GM08714 (cell line): ENCODE measurements around the gene CAPSL.
"Not testable (repeated sequence)": the region's sequence is repeated elsewhere in the genome, so short reads cannot be mapped to it uniquely, and the experiment has no call there.

Source experiments
- H3K4me3 ChIP-seq: fragments of 200-500 bp; sonication (Bioruptor generic); 2 replicates; pipeline ENCODE4 v1.5.1; 2014; ENCODE audit warnings: mild to moderate bottlenecking, low read length, inconsistent platforms
- ZNF274 ChIP-seq: IDR thresholded peaks from 2 replicates; pipeline ENCODE4 v1.6.1; 2012; ENCODE audit warnings: mild to moderate bottlenecking, low read depth, low read length

Gene CAPSL

DNA sequence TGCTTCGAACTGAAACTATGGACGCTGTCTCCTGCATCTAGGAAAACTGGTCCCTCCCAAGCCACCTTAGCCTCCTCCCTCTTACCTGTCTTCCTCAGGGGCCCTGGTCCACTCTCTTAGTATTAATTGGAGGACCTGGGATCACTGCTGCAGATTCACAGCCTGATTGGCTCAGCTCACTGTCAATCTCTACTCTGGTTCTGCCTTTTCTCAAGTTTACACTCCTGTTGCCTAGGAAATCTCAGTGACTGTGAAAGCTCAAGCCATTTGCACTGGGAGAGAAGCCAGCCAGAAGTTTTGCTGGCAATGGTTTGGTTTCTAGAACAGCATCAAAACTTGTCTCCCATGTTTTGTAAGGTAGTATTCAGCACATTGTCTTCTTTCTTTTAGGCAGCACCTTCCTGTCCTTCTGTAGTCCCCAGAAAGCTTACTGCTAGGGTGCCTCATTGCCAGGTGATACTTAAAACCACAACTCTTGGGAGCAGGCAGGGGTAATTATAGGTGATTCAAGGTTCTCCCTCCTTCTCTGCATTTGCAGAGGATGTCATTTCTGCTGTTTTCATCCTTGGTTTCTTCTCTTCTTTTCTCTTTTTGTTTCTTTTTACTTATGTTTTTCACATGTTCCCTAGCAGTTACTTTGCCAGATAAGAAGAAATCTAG lies at the start of gene CAPSL:
Gene CAPSL, minus strand, starts transcription at position 55 of the 660 bp plus-strand sequence. CDS start 17,502 bp downstream, outside the sequence.
- no peak for TF ChIP-seq ZNF274

DNA sequence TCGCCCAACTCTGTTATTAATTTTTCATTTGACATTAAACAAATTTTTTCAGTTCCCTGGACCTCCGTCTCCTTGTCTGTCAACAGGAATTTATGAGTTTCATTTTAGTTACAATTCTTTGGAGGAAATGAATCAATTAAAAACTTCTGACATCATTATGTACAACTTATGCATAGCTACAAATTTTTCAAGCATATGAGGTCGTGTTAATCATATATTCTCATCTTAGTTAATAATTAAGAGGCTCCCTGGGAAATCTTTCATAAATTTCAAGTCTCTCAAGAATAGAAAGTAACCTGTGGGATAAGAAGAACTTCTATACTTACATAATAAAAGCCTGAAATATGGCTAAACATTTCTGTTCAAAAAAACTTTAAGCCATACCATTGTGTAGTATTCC lies 49.4 kb upstream of the CAPSL start:
- TF ChIP-seq ZNF274 = no peak
- H3K4me3 ChIP-seq = no peak overlapping the region

More for the DNA sequence above, at the start of gene CAPSL:
- no peak within 1 kb of the TSS for H3K4me3 ChIP-seq

DNA sequence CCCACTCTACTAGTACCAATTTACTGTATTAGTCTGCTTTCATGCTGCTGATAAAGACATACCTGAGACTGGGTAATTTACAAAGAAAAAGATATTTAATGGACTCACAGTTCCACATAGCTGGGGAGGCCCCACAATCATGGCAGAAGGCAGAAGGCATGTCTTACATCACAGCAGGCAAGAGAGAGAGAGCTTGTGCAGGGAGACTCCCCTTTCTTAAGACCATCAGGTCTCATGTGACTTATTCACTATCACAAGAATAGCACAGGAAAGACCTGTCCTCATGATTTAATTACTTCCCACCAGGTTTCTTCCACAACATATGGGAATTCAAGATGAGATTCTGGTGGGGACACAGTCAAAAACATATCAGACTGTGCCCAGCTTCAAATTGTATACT lies 41.3 kb upstream of the CAPSL start:
- no peak for TF ChIP-seq ZNF274
- H3K4me3 ChIP-seq = no peak overlapping the region

DNA sequence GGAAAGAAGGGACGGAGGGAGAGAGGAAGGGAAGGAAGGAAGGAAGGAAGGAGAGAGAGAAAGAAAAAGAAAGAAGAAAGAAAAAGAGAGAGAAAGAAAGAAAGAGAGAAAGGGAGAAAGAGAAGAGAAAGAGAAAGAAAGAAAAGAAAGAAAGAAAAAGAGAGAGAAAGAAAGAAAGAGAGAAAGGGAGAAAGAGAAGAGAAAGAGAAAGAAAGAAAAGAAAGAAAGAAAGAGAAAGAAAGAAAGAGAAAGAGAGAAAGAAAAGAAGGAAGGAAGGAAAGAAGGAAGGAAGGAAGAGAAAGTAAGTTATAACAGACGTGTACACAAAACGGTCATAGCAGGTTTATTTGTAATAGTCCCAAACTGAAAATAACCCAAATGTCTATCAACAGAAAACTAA lies 38.4 kb upstream of the CAPSL start:
- H3K4me3 ChIP-seq = not testable (repeated sequence)

DNA sequence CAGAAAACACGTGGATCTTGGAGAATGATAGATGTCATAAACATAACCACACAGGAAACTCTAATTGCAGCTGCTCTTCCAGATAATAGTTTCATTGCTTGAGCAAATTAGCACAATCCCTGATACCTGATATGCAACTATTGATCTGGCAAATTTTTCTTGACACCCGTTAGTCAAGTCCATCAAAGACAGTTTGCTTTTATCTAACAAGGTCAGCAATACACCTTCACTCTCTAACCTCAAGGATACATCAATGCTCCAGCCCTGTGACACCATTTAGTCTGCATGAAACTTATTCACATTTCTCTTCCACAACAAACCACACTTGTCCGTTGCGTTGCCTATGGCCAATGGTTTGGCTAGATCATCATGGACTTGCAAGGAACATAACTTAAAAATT lies 36.1 kb upstream of the CAPSL start:
- no peak for TF ChIP-seq ZNF274
- H3K4me3 ChIP-seq = no peak overlapping the region

DNA sequence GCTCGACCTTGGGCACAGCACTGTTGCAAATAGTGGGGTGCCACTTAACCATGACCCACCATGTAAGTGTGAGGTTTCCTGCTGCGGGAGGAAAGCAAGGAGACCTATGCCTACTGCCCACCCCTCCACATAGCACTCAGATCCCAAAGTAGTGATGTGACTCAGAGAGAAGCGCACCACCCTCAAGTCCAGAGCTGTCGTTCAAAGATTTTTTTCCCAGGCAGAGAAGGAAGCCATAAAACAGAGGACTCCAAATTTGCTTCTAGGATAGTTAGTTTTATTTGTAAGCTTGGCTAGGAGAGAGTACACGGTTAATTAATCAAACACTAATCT lies 33.4 kb upstream of the CAPSL start:
- H3K4me3 ChIP-seq = no peak overlapping the region
- no peak for TF ChIP-seq ZNF274

DNA sequence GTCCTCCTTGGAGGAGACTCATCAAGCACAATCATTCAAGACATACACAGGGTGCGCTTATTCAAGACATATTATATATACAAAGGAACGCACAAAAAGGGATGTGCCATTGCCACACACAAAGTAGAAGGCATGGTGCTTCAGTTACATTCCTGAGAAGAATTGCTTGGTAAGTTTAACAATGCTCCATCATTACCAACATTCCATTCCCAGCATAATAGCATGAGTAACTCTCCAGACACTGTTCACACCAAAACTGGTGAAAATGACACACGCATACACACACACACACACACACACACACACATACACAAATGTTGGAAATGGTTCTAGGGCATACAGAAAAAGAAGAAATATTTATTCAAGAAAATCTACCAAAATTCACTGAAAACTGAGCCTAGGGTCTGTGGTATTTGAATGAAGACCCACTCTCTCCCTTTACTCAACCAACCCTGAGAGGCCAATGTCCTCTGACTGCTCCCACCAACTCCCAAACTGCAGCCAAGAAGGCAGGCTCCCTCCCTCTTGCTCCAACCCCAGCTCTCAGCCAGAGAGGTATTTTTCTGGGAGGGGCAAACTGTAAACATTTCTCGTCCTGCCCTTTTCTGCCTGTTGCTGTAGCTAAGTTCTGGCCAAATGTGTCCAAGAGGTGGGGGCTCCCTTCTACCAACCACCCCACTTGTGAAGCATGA lies 32.9 kb upstream of the CAPSL start:
- no peak overlapping the region for H3K4me3 ChIP-seq
- TF ChIP-seq ZNF274 = no peak

DNA sequence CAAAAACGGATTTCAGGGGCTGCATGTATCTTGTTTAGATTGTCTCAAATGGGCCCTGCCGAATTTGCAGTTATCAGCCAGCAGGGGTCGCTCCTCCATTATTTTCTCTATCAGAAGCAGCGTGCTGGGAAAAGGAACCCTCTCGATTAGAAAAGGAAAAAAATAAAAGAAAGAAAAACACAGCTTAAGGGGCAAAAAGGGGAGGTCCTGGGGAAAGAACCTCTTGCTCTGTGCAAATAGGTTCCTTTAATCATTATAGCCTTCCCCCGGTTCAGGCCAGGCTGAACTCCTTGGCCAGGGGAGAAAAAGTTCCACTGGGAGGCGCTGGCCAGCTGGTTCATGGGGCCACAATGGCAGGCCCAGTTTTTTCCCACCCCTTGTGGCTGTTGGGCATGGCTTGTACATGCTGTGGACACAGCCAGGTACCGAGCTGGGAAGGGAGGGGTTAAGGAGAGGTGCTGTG lies 25.0 kb upstream of the CAPSL start:
- no peak for TF ChIP-seq ZNF274
- H3K4me3 ChIP-seq = no peak overlapping the region

DNA sequence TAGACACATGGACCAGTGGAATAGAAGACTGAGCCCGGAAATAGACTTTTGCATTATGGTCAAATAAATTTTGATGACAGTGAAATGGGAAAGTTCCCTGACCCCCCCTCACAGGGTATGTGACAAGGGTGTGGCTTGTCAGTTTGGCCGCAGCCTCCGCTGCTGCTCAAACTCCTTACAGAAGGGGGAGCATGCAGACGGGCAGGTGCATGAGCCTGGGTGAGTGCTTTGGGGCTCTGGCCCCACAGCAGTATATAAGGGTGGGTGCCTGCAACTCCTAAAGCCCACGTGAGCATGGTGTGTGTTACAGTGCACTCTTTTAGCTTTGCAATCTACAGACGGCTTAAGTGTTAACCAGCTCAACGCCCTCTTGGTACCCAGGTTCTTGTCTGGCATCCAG lies 21.9 kb upstream of the CAPSL start:
- no peak for TF ChIP-seq ZNF274
- H3K4me3 ChIP-seq = no peak overlapping the region

DNA sequence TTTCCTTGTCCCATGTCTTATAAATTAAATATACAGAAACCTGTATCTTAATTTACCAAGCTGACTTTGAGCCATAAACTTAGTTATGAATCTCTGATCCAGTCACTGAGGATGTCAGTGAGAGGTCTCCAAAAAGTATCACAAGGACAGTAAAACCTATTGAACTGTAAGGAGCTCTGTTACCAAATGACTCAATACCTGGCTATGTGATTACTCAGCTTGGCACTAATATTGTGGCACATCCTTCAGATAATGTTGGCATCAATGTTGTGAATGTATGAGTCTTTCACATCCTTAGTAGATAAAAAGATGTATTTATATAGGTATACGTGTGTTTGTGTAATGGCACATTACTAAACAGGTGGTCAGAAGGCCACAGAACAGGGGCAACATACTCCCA lies 18.0 kb upstream of the CAPSL start:
- no peak for TF ChIP-seq ZNF274

DNA sequence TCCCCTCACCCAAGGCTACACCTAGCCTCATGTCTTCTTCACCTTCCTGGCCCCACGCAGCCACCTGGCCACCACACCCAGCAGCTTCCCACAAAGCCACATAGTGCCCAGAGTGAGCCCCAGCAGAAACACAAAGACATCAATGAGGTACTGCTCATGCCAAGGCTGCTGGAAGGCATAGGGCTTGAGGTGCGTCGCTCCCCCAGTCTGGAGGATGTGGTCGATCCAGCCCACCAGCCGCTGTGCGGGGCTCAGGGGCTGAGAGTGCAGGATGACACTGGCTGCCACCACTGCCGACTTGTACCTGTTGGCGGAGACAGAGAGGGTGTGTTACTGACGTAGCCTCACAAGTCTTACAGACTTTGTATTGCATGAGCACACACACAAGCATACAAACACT lies 15.8 kb upstream of the CAPSL start:
- H3K4me3 ChIP-seq = no peak overlapping the region
- no peak for TF ChIP-seq ZNF274

More for the DNA sequence above, 18.0 kb upstream of the CAPSL start:
- no peak overlapping the region for H3K4me3 ChIP-seq

DNA sequence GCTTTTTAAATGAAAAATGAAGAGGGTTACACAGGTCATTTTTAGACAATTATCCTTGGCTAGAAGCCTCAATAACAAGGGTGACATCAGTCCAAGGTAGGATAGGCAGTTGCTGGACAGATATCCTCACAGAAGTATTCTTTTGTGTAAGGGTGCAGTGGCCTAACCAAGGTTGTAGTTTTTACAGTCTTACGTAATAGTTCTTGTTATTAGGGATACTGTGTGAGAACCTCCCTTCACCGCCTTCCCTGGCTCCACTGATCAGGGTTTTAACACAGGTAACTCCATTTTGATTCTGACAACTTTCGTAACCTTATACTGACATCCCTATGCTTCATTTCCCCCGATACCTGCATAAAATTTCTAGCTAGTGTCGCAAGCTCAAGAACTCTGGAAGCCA lies 8.7 kb upstream of the CAPSL start:
- TF ChIP-seq ZNF274 = no peak
- H3K4me3 ChIP-seq = no peak overlapping the region

DNA sequence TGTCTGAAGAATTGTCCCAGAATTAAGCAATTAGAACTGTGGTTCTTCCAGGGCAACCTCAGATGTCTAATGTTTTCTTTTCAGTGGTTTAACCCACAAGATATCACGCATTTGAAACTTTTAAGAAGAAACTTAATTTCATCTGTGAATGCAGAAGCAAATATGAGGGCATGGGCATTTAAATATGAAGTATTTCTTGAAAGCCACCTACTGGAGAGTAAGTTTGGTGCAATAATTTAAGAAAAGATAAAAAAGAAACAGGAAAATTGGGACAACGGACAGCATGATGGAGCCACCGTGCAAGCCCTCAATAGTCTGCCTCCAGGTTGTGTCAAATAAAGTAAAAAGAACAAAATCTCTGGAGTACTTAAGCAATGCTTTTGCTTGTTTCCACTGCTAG lies 1.2 kb upstream of the CAPSL start:
- TF ChIP-seq ZNF274 = no peak
- no peak overlapping the region for H3K4me3 ChIP-seq

DNA sequence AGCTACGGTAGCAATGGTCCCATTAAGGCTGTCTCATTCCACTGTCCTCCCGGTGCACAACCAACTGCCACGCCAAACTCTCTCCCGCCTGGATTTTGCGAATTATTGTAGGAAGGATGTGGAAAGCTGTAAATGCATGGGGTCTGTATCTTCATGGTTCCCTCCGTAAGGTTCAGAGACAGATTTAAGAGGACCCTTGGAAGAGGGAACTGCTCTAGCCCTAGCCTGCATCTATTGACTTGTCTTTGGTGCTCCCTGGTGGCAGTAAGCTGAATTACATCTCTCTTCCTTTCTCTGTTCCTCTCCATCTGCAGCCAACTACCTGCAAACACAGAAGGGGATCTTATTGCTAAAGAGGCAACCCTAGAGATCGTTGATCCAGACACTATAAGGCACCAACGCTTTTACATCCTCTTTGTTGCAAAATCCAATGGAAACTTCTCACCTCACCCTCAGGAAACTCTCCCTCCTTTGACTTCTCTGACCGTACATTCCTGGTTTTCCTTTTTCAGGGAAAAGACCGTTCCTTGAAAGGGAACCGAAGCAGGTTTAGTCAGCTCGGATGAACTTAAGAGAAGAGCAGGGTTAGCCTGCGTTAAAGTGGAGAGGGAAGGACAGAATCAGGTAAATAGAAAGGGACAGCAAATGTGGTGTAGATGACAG lies 11.9 kb downstream of the CAPSL start:
- H3K4me3 ChIP-seq = peak overlapping the region; percentile 8; the same call in 1 of the 2 replicates
- TF ChIP-seq ZNF274 = no peak

DNA sequence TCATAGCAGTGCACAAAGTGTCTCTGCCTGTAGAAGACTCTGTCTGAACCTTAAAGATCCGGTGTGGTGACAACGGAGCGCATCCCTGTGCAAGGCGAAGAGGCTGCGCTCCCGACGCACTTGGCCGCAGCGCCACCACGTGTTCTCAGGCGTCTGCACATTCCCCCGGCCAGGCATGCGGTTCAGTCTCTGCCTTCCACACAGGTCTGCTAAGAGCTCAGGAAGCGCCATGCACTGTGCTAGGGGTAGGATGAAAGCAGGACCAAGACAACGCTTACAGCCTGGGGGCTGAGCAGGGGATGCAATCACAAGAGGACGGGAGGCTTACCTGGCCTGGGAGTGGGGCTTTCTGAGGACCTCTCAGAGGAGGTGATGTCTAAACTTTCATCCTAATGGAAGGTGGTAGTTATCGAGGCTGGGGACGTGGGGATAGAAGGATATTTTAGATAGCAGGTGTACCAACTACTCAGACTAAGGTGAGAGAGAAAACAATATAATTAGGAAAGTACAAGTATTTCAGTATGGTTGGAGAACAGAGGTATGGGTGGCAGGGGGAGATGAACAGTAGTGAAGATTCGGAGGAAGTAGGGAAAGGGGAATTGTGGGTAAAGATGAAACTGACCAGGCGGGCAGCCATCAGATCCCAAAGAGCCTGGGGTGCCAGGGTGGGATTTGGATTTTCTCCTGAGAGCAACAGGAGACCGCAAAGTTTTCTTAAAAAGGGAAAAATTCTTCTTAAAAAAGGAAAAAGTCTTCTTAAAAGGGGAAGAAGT lies 13.3 kb downstream of the CAPSL start:
- no peak for TF ChIP-seq ZNF274
- no peak overlapping the region for H3K4me3 ChIP-seq
